HG02642 (cell line): ENCODE measurements around the gene ARIH1.

ENCODE experiments used
- ATAC-seq: cut with Tn5 transposase; IDR thresholded peaks from one replicate; pipeline ENCODE4 v1.9.1; 2021; ENCODE audit warnings: mild to moderate bottlenecking; ENCODE audit not compliant: unreplicated experiment, poor library complexity

Gene ARIH1

DNA sequence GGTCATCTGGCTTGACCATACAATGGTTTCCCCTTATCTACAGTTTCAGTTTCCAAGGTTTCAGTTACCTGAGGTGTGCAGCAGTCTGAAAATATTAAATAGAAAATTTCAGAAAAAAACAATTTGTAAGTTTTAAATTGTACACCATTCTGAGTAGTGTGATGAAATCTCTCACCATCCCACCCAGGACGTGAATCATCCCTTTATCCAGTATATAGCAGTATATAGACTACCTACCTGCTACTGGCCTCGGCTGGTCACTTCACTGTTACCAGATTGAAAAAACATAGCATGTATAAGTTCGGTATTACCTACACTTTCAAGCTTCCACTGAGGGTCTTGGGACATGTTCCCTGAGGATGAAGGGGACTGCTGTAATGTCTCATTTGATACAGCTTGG lies 12.0 kb downstream of the ARIH1 start:
- no peak for ATAC-seq

DNA sequence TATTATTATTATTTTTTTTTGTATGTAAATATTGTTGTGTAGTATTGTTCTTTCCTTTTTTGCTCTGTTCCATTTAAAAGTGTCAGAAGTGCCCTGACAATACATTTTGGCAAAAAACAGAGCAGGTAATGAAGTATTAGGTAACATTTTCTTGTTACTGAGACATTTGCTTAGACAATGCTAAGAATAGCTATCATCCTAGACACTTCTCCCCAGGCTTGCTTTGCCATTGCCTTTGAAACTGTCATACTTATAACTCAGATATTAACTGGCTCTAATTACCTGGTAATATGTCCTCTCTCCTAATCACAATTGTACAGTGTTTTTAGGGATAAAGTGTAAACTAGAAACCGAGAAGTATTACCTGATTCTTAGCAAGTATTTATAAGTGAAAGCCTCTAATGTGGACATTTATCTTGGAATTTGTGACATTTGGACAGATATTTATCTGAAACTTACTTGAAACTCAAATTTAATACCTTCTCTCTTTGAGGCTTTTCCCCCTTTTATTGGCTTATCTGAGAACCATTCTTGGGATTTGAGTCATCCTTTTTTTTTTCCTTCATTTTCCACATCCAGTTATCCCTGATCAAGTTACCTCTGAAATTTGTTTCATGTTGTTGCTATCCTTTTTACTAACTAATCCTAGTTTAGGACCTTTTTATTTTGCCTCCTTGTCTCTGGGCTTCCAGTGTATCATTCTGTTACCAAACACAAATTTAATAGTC lies 13.1 kb downstream of the ARIH1 start:
- ATAC-seq, result no peak

DNA sequence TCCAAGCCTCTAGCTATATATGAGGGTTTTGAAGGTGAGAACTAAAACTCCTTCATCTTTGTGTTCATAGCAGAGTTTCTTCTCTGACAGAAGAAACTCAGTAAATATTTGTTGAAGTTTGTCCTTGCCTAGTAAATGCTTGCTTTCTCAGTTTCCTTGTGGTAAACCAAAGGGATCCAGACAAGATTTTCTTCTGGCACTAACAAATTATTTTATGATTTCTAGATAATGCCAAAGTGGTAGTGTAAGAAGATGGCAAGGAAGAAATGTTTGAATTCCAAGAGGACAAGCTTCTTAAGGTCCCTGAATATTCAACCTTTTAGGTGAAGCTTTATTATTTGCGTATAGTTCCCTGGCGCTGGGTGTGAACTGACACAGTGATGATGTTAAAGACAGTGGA lies 14.4 kb downstream of the ARIH1 start:
- ATAC-seq, result no peak

DNA sequence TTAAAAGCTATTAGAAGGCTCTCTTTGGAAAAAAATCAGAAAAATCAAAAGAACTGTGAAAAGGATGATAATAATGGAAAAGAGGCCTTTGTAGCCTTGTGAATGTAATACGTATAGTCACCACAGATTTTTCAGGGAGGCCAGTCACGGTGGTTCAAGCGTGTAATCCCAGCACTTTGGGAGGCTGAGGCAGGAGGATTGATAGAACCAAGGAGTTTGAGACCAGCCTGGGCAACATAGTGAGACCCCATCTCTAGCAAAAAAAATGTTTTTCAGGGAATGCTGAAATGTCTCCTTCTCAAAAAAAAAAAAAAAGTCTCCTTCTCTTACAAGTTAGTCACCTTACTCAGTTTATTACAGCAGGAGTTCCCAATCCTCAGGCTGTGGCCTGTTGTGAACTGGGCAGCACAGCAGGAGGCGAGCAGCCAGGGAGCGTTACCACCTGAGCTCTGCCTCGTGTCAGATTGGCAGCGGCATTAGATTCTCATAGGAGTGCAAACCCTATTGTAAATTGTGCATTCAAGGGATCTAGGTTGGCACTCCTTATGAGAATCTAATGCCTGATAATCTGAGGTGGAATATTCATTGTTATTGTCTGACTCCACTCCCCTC lies 15.9 kb downstream of the ARIH1 start:
- ATAC-seq, result no peak

DNA sequence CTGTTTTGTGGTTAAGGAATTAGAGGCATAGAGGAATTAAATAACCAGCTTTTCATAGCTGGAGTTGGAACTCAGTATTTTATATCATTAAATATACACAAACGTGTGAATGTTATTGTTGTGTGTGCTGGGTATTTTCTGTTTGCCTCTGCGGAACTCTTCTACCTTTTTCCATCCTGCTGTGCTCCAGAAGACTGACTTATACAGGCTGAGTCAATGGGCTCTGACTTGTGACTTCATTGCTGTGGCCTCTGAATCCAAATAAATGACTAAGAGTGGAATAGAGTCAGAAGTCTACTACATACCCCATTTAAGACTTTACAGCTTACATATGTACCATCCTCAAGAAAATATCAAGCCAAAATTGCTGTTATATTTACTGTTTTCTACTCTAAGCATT lies 17.6 kb downstream of the ARIH1 start:
- ATAC-seq, result no peak

DNA sequence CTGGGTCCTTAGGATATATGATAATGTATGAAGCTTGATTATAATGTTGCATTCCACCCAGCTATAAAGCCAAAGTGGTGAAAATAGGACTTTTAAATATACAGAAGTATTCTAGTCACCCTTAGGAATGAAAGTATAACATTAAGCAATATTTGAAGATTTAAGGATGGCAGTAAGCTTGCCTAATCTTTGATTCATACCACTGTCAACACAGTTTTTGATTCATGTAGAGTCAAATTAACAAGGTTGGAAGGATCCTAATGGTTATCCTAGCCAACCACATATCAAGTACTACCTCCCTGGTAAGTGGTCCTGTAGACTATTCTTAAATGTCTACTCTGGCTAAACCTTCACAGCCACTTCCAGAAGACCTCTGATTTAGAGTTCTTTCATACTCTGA lies 18.6 kb downstream of the ARIH1 start:
- ATAC-seq, result no peak

DNA sequence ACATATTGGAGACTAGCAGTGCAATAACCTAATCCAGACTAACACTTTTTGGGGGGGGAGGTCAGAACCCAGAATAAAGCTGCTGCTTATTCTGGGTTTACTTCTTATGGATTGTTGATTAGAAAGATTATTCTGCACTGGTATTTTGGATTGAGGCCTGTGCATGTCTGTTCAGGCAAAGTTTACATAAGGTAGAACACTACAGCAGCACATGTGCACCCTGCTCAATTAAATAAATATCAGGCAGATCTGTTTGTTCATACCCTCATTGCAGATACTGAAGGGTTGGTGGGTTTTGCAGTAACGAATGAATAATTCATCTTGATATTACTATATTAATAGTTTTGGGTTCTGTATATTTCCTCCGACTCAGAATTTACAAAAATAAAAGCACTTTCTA lies 19.1 kb downstream of the ARIH1 start:
- no peak for ATAC-seq

DNA sequence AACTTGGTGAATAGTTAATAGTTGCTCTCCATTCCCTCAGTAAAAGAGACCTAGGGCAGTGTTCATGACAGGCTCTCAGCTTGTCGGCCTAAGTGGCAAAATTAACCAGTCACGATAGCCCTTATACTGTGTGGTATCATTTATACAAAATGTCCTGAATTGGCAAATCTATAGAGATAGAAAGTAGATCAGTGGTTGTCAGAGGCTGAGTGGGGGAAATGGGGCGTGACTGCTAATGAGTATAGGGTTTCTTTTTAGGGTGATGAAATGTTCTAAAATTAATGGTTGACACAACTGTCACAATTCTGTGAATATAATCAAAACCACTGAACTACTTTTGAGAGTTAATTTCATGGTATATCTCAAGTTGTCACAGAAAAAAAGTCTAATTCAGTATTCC lies 20.9 kb downstream of the ARIH1 start:
- no peak for ATAC-seq

DNA sequence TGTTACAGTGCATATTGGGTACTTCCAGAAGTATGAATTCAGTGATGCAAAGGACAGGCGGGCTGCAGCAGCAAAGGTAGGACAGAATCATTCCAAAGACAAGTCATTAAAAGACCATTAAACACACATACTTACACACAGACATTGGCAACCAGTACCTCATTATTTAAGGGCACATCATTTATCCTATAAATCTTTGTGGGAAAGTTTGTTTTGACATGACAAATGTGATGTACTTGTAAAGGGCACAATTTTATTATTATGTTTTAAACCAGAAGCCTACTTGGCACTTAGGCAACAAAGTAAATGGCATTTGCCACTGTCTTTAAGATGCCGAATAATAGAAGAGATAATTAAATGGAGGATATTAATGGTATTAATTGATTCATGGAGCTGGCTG lies 22.7 kb downstream of the ARIH1 start:
- ATAC-seq, result no peak

DNA sequence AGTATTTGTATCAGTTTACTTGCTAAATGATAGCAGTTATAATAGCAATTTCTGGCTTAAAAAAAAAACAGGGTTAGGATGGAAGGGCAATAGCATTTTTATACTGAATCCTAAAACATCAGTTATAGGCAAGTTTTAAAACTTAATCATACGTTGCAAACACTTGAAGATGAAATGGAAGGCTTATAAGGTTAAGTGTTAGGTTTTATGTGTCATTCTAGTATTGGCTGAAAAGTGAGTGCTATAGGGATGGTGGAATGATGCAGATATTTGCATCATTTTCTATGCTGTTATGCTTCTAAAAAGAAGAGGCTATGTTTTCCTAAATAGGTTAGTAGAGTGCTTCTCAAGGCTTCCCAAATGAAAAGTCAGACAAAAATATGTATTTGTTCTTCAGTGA lies 23.3 kb downstream of the ARIH1 start:
- ATAC-seq, result no peak

DNA sequence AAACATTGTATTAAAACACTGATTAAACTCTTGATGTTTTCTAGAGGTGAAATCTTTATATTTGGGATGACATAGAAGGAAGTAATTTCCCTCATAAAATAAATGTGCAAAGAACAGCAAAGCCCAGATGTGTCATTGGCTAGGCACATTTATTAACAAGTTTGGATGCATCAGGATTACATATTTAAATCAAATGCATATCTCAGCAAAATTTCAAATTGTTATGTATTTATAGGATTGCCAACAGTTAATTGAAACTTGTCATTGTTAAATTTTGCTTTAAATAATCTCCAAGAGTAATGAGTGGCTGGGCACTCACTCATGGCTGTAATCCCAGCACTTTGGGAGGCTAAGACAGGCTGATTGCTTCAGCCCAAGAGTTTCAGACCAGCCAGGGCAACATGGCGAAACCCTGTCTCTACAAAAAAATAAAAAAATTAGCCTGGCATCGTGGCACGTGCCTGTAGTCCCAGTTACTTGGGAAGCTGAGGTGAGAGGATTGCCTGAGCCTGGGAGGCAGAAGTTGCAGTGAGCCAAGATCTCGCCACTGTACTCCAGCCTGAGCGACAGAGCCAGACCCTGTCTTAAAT lies 28.2 kb downstream of the ARIH1 start:
- ATAC-seq, result no peak

DNA sequence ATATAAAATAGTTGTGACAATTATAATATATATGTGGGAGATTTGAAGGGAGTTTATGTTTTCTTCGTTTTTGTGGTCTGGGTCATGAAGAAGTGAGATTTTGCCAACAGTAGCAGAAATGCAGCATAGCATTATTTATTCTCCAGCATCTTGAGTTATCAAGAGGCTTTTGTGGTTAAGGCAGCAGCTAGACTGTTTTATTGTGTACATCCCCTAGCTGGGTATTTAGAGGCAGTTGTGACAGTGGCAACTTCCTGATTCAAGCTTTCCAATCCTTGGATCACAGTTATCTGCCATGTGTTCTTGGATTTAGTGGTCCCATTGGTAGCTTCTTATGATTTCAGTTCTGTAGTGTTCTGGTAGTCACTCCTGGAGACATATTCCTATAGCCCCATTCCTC lies 29.0 kb downstream of the ARIH1 start:
- no peak for ATAC-seq

DNA sequence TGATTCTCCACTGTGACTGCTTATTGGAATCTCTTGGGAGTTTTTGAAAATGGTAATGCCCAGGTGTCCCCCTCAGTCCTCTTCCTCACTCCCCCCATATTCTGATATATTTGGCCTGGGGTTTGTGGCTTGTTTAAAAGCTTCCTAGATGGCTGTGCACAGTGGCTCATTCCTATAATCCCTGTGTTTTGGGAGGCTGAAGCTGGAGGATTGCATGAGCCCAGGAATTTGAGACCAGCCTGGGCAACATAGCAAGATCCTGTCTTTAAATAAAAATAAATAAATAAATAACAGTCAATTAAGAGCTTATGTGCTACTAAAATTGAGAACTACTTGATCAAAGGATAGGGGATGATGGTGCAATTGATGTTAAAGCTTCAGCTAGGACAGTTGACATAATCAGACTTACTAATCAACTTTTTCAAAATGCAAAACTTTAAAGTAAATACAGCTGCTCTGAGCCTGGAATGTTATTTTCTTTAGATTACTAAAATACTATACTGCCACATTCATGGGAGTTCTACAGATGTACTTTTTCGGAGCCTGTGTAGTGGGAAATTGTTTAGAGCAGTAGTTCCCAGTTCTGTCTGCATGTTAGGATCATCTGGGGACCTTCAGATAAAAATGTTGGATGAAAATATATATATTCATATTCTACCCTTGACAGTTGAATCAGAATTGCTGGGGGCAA lies 33.4 kb downstream of the ARIH1 start:
- ATAC-seq, result no peak

DNA sequence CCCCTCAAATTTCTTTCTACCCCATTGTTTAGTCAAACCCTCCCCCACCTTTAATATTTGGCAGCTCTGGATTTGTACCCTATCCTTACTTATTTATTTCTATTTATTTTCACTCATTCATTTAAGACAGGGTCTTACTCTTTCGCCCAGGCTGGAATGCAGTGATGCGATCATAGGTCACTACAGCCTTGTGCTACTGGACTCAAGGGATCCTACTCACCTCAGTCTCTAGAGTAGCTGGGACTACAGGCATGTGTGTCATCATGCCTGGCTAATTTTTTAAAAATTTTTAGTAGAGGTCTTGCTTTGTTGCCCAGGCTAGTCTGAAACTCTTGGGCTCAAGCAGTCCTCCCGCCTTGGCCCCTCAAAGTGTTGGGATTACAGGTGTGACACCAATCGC lies 35.4 kb downstream of the ARIH1 start:
- no peak for ATAC-seq

DNA sequence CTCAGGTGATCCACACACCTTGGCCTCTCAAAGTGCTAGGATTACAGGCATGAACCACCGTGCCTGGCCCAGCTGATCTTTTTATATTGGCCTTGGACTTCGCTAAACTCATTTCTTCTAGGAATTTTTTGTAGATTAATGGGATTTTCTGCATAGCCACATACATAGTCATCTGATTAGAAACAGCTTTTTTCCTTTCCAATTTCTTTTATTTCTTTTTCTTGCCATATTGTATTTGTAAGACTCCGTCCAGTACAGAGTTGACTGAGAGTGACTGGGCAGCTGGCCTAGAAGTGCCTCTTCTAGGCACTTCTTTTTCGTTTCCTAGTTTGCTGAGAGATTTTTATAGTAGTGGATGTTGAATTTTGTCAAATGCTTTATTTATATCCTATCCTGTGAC lies 37.4 kb downstream of the ARIH1 start:
- no peak for ATAC-seq

DNA sequence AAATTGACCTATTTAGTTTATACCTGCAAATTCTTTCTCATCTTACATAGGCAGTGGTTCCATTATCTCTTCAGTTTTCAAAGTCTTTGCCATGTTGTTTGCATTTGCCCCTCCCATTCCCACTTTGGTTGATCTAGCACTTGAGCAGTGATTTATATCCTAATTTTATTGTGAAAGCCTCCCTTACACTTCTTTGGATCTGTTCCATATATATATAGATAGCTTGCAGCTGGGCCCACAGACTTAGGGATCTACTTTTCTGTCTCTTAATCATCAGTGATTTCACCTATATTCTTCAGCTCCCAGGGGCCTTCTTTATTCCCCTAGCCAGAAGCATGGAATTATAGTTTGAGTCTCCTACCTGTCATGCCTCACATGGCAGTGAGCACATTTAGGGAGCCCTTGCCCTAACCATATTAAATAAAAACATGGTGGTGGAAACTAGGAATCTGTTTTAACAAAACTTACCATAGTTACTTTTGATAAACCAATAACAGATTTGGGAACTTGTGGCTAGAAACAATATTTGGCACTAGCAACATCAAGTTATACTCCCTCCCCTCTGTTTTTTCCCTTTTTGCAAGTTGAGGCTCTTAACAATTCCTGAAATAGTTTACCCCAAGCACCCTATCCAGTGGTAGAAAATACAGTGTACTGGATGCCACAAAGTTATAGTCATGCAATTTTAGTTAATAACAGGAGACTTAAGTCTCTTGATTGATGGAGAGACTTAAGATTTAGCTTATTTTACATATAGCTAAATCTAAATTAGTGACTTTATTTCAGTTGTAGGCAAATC lies 41.7 kb downstream of the ARIH1 start:
- ATAC-seq, result no peak

DNA sequence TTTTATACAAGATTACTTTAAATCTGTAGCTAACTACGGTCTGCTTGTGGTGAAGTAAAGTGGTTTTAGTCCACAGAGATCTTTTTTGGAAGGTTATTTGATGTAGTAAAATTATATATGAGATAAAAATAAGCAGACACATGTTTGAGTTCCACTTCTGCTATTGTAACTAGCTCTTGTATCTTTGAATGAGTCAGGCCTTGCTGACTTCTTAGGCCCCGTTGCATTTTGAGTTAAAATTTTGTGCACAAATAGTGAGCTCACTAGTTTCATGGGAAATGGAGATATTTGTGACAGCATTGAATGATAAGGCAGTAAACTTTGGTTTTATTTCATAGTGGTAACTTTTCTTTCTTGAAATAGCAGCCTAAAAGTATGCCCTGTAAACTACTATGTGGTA lies 42.6 kb downstream of the ARIH1 start:
- no peak for ATAC-seq

DNA sequence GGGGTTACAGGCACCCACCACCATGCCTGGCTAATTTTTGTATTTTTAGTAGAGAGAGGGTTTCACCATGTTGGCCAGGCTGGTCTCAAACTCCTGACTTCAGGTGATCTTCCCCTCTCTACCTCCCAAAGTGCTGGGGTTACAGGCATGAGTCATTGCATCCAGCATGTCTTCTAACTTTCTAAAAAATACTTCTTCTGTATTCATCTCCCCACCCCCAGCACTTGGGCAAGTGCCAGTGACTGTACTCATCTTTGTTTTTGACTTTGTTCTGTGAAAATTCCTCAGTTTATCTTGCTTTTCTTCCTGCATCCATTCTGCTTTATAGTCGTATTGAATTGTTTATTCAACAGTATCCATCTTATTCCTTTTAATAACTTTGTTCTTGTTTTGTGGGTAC lies 47.6 kb downstream of the ARIH1 start:
- no peak for ATAC-seq

DNA sequence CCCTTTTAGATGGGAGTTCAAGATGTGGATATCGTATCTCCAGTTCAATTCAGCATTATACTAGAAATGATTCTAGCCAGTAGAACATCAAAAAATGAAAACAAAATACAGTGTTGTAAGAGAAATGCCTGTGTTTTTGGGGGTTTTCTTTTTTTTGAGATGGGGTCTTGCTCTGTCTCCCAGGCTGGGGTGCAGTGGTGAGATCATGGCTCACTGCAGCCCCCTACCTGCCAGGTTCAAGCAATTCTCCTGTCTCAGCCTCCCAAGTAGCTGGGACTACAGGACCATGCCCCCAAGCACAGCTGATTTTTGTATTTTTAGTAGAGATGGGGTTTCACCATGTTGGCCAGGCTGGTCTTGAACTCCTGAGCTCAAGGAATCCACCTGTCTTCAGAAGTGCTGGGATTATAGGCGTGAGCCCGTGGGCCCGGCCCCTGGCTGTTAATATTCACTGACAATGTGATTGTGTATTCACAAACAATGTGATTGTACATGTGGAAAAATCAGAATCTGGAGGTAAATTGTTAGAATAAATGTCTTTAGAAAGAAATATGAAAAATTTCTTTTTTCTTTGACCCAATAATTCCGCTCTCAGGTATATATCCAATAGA lies 59.0 kb downstream of the ARIH1 start:
- ATAC-seq, result no peak

DNA sequence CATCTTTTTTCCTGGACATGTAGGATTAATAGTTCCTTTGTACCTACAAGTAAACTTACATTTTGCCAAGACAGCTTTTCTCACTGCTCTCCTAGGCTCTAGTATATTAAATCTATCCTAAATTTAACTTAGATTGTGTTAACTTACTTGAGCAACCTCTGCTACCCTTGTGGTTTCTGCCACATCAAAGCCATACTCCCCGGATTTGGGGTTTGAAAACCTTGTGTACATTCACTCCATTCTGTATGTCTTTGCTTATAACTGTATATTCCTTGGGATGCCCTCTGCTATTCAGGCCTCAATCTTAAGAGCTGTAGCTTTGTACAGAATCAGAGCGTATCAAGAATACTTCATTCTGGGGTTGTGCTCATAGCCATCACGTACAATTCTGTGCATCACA lies 60.4 kb downstream of the ARIH1 start:
- no peak for ATAC-seq
